Astrocyte of the cerebellum (primary cell): ENCODE data around the gene DMD.

Source experiments
- DNase-seq: peaks from one replicate; pipeline ENCODE4 v3.0.0-alpha.2; 2011; ENCODE audit warnings: low read depth
- H3K4me3 ChIP-seq: 2 replicates; pipeline ENCODE4 v1.5.1; 2011; ENCODE audit warnings: mild to moderate bottlenecking, low read depth, low read length, moderate library complexity
- in situ Hi-C: cut with HindIII; loops from 2 replicates; pipeline ENCODE4 v1.10.0; 2017; ENCODE audit warnings: low sequenced_read_pairs
- TF ChIP-seq, protein P1 (sequence below): IDR thresholded peaks from 2 replicates; pipeline ENCODE4 v1.5.1; 2012; ENCODE audit warnings: low read length, low read depth, moderate library complexity, mild to moderate bottlenecking; ENCODE audit errors: missing control alignments

The DMD gene

DNA sequence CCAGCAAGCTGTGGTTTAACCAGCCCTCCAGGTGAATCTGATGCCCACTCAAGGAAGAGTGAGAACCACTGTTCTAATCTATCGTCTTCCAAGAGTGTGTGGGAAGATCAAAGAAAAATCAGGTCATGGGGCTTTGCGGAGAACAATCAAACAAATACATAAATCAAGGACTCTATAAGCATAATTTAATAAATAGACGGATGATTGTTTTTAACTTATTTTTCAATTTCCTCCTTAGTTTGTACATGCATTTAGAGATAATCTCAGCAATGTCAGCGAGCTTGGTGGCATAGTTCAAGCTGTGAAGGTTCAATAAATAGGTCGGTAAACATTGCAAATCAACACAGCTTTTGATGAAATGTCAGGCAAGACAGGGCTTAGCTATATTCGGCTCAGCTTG is 84.9 kb downstream of the DMD start:
- TF ChIP-seq, protein P1, sequence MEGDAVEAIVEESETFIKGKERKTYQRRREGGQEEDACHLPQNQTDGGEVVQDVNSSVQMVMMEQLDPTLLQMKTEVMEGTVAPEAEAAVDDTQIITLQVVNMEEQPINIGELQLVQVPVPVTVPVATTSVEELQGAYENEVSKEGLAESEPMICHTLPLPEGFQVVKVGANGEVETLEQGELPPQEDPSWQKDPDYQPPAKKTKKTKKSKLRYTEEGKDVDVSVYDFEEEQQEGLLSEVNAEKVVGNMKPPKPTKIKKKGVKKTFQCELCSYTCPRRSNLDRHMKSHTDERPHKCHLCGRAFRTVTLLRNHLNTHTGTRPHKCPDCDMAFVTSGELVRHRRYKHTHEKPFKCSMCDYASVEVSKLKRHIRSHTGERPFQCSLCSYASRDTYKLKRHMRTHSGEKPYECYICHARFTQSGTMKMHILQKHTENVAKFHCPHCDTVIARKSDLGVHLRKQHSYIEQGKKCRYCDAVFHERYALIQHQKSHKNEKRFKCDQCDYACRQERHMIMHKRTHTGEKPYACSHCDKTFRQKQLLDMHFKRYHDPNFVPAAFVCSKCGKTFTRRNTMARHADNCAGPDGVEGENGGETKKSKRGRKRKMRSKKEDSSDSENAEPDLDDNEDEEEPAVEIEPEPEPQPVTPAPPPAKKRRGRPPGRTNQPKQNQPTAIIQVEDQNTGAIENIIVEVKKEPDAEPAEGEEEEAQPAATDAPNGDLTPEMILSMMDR, result no peak
- DNase-seq, result no peak
- H3K4me3 ChIP-seq, result no peak overlapping the region
- in situ Hi-C loops, result no loop called here

DNA sequence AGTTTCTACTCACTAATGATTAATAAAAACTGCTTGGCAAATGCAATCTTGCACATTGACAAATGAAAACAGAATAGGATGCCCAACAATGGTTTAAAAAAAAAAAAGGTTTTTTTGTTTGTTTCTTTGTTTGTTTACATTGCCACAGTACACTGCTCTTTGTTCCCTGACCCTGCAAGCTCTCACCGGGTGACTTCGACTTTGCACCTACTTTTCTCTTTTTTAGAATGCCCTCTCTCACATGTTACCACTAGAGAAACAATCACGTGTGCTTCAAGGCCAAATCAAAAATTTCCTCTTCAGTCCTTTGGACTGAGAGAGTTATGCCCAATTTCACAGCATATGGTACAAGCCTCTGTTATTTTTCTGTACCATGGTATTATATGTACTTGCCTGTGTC is 101.5 kb downstream of the DMD start:
- TF ChIP-seq, protein P1, result no peak
- H3K4me3 ChIP-seq, result no peak overlapping the region
- DNase-seq, result no peak
- in situ Hi-C loops, result no loop called here

DNA sequence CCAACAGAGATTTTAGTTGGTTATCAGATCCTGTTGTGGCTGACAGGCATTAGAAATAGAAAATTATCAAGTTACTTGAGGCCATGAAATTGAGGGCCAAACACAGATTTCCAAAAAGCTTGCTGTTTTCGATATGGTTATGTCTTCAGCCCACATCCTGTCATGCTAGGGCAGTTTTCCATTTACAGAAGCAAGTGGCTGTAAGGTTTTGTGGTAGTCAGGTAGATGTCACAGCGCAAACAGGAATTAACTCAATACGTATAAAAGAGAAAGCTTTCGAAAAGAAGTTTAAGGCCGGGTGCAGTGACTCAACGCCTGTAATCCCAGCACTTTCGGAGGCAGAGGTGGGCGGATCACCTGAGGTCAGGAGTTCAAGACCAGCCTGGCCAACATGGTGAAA is 104.6 kb downstream of the DMD start:
- in situ Hi-C loops, result no loop called here
- TF ChIP-seq, protein P1, result no peak
- DNase-seq, result no peak
- no peak overlapping the region for H3K4me3 ChIP-seq

DNA sequence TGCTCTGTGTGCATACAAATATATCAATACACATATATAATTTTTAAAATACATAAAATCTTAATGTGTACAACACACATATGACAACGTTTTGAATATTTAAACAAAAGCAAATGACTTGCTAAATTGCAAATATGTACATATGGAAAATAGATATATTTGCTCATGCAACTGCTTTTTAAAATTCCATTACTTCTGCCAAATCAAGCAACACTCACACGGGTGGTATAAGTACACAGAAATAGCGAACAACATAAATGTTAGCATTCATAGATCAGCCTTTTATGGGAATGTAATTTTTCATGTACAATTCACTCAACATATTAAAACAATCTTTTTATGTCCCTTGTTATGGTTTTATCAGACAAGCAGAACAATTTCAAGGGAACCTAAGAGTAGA is 116.3 kb downstream of the DMD start:
- TF ChIP-seq, protein P1, result no peak
- in situ Hi-C loops, result no loop called here
- no peak for DNase-seq
- H3K4me3 ChIP-seq, result no peak overlapping the region

DNA sequence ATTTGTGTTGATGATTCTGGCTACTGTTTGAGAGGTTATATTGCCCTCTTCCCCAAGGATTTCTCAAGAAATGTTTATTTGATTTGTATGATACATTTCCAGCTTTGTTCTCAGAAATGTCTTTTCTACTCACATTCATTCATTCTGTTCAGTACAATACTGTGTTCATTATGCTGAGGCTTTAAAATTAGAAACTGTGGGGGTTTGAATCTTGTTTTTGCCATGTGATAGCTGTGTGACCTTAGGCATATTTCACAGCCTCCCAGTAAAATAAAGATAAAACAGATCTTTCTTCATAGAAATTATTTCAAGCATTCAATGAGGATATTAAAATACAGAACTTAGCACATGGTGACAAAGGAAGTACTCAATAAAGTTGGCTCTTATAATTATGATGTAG is 123.9 kb downstream of the DMD start:
- DNase-seq, result no peak
- in situ Hi-C loops, result no loop called here
- TF ChIP-seq, protein P1, result no peak
- no peak overlapping the region for H3K4me3 ChIP-seq

DNA sequence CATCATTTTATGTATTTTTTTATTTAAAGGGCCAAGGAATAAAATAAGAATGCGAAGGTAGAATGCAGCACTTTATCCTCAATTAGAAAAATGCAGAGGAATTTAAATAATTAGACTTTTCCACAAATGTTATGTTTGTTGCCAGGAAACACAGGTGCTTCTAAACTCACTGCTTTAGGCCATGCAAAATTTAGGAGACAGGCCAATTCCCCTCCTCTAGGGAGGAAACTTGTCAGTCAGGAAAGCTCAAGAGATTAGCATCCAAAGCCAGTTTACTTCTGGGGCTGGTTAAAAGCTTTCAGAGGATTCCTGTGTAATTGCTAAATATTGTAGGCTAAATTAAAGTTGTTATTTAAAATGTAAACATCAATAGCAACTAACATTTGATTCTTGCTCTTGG is 124.5 kb downstream of the DMD start:
- no peak for DNase-seq
- H3K4me3 ChIP-seq, result no peak overlapping the region
- TF ChIP-seq, protein P1, result no peak
- in situ Hi-C loops, result no loop called here

DNA sequence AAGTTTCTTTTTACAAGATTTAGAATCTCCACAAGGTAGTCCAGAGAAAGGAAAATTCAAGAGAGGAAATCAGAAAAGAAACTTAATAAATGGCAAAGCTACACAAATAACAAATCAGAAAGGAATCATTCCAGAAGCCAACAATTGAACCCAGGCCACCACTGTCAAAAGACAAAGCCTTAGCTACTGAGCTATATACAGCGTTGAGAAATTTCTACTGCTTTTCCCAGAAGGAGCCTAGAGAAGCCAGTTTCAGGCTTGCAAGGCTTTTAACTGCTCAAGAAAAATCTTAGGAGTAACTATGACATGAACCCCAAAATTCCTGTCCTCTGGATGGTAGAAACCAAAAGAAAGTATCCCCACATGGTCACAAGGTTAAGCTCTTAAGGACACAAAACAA is 129.0 kb downstream of the DMD start:
- H3K4me3 ChIP-seq, result no peak overlapping the region
- DNase-seq, result no peak
- in situ Hi-C loops, result no loop called here
- TF ChIP-seq, protein P1, result no peak
